D341Med (cell line): Measurements from ENCODE around the gene PAH.

Experiments used
- DNase-seq: peaks from one replicate; pipeline ENCODE4 v3.0.0; 2012; ENCODE audit warnings: low spot score

Gene PAH

DNA sequence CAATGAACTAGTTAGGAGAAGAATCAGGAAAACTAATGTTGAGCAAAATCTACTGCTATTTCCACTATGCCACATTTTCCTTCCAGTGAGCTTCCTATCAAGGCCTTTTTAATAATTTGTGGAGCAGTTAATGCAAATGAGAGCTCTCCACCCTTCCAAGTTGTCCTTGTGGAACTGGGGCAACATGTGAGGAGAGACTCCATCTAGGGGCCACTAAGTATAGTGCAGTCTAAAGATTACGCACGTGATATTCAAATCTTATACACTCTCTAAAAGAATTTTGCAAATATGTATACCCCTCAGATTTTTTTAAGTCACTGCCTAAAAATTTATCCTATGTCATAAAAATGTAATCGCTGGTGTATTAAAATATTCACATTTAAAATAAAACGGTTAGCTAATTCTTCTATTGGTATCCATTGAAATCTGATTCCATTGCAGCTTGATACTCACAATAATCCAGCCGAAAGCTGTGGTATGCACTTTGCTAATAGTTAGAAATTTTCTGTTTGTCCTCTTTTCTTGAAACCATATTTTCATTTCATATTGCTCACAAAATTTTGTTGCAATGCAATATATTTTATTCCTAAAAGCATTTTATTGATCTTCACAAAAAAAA lies 100.1 kb downstream of the PAH start:
- peak; percentile 60 for DNase-seq

DNA sequence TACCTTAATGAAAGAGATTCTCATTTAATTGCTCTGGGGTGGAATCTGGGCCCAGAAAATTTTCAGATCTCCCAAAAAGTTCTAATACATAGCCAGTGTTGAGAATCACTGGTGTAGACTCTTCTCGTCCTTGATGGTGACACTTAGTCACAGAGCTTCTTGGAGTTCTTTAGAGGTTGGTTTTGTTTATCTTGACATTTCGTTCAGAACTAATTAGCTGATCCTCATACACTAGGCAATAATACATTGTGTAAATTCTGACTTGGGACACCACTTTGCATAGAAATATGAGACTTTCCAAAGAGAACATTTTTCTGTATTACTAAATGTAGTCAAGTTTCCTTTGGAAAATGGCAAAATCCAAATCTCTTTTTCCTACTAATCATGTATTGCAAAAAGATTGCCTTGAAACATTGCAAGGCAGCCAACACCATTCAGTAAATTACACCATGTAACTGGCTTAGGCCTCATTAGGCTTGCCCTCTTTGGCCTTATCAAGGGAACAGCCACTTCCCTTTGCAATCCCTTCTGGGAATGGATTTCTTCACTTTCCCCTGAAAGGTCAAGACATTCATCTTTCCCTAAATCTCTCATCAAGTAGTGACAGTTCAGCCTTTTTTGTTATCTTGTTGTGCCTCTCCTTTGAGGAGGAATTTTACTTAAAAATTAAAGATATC lies 102.2 kb downstream of the PAH start:
- no peak for DNase-seq

DNA sequence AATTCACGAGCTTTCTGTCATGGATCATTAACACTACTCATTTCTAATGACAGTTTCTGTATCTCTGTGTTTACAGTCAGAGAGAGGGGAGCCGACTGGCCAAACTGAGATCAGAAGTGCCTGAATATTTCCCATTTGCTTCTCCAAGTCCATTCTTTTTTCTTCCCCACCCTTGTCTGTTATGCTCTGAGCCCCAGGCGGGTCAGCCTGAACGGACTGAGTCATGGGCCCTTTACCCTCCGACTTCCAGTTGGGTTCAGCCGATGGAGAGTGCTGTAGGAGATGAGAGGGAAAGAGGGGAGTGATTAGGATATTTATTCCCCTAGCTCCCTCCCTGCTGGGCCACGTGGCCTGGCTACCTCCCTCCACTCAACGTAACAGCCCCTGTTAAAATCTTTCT lies 104.7 kb downstream of the PAH start:
- DNase-seq: no peak

DNA sequence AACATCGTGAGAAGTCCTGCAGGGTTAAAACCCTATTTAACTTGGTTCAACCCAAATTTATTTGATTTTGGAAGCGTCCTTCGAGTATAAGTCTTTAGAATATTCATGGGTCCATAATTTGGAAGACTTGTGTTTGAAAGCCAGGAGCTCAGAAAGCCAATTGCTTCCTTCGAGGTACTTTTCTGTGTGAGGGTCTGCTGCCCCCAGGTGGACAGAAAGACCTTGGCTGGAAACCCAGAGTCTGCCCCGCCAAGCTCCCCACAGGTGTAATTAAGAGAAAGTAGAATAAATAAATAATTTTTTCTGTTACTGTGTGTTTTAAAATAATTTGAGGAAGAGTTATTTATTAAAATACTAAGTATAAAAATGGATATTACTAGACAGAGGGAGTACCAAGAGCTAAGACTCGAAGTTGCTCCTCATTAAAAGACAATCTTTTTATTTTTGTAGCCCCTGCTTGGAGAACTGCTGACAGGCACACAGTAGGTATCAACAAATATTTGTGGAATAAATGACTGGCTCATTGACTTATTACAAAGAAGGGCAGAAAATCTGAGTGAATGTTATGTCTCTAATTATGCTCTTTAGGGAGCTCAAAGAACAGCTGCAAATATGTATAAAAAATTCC lies 105.8 kb downstream of the PAH start:
- DNase-seq: peak; percentile 65

DNA sequence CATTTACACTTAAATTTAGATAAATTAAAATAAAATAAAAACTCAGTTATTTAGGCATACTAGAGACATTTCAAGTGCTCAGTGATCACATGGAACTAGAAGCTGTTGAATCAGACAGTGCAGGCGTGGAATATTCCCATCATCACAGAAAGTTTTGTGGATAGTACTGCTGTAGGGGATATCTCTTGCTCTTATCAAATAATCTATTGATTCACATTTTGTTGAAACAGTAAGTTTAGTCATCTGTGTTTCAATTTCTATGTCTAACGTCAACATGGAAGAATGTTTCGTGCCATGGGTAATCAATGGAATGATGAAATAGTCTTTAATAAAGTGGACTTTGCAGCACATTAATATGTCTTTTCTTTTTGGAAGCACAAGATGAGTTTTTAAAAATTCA lies 108.6 kb downstream of the PAH start:
- DNase-seq: no peak

DNA sequence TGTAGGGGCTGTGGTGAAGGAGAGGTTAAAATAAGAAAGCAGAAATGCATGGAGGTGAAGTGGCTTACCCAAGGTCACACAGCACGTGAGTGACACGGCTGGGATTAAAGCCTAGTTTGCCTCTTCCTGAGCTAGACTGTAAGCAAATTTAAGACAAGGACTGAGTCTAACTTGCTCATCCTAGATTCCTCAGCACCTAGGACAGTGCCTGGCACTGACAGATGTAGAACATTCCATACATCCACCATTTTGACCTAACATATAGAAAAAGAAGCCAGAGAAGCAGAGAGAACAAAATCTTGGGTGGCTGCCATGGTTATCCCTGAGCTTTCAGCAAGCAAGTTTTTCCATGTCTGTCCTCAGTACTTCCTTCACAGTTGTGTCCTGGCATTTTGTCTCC lies 110.5 kb downstream of the PAH start:
- DNase-seq: no peak

DNA sequence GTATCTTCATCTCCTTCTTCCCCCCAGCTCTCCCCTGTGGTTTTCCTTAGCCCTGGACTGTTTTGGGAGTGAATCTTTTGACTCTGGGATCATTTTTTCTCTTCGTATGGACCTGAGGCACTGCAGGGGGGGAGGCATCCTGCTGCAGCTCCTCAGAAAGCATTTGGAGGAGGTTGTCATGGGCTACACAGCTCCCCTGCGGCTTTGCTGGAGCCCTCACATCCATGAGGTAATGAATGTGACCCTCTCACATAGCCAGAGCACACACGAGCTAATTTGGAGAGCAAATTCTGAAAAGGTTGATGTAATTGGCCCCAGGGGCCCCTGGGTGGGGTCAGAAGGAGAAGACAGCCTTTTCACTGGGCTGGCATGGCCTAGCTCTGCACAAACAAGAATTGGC lies 110.9 kb downstream of the PAH start:
- no peak for DNase-seq

DNA sequence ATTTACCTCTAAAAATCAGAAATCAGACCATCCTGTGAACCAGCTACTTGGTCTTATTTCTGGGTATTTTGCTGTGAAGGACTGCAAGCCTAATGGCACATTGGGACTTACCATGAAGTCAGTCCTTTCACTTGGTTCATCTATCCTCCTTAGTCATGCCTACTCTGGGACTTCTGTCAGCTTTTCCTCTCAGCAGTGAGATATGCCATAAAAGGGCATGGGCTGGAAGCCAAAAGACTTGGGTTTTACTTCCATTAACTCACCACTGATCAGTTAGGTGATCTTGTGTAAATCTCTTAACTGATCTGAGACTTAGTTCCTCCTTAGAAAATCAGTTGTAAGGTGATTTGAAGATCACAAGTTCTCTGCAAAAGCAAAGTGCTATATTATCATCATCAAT lies 116.5 kb downstream of the PAH start:
- DNase-seq: no peak

DNA sequence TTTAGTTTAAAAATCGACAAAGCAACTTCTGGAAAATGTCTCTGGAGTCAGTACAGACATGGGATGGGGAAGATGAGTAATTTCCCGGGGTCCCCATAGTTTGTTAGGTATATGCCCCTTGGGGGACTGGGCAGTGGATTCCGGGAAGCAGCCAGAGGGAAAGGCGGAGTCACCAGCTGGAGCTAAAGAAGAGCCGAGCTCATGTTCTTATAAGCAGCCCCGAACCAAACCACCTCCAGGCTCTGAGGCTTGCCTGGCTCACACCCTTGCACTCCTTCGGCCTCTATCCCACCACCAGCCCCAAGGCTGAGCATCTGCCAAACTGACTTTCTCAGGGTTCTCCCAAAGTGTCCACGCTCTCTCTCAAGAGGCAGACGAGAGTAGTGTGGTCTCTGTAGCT lies 117.8 kb downstream of the PAH start:
- DNase-seq: no peak

DNA sequence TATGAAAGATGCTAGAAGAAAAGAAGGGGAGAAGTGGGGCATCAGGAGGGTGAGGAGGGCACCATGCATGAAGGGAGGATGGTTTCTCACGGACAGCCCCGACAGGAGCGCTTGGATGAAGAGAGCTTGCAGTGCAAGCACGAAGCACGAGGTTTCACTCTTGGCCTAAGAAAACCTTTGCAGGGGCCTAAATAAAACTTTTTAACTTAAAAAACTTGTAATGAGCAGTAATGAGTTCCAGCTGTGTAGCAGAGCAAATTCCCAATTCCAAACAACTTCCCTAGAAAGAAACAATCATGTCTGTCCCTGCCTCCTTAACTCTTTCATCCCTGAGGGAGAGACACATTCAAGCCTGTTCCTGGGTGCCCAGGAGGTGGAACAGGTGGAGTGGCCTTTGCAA lies 119.5 kb downstream of the PAH start:
- DNase-seq: no peak

DNA sequence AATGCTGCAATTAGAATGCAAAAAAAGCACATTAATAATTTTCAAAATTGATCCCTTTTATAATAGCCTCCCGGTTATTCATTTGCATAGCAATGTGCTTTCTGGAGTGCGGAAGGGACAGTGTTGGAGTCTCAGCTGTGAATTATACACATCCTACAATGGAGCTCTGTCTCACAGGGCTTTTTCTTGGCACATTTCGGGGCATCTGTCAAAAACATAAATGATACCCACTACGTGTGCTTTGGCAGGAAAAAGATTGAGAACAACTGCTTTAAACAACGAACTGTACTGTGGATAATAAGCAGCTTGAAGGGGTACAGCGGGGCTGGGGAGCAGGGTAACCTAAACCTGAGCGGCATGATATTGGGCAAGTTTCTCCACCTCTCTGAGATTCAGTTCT lies 123.1 kb downstream of the PAH start:
- DNase-seq: no peak
